Thyroid gland (tissue), 4 donors: ENCODE data around the gene METRNL. TPM values are rescaled to one million over a fixed set of nuclear protein-coding genes. Genes with fewer than 3 reads are reported as not detected.

Experiments used
- DNase-seq, 2 donors: peaks; one replicate each; pipeline ENCODE4 v3.0.0-alpha.2; 2019
- H3K27ac ChIP-seq, 3 donors: fragments of 200-600 bp; sonication (generic); 1 replicate in 2 of 3; 2 replicates in 1 of 3; pipeline ENCODE4 v1.5.1; 2016 to 2019; ENCODE audit warnings: mild to moderate bottlenecking in 1 of 3, moderate library complexity in 1 of 3
- H3K27me3 ChIP-seq: fragments of 200-600 bp; sonication (generic); one replicate; pipeline ENCODE4 v1.5.1; 2019
- H3K36me3 ChIP-seq, 2 donors: fragments of 200-600 bp; sonication (generic); one replicate each; pipeline ENCODE4 v1.5.1; 2016 to 2019
- H3K4me1 ChIP-seq, 2 donors: fragments of 200-600 bp; sonication (generic); one replicate each; pipeline ENCODE4 v1.5.1; 2017 to 2019
- H3K4me3 ChIP-seq, 3 donors: fragments of 200-600 bp; sonication (generic); replicated peaks in 1 of 3; 1 replicate in 2 of 3; 2 replicates in 1 of 3; pipeline ENCODE4 v1.5.1; 2016; ENCODE audit warnings: mild to moderate bottlenecking in 1 of 3
- H3K9me3 ChIP-seq: fragments of 200-600 bp; sonication (generic); one replicate; pipeline ENCODE4 v1.5.1; 2017
- POLR2A ChIP-seq, 2 donors: fragments of 450-650 bp; IDR thresholded peaks; one replicate each; pipeline ENCODE4 v1.6.1; 2017; ENCODE audit warnings: antibody characterized with exemption in 2 of 2, mild to moderate bottlenecking in 2 of 2, moderate library complexity in 1 of 2
- WGBS, 2 donors: methylation state at CpG; one replicate each; pipeline ENCODE4 v1.1.5; 2017; 5-methylcytosine and 5-hydroxymethylcytosine counted together
- intact Hi-C: fragments of 100-400 bp; cut with DNase I; formaldehyde crosslinking; loops from one replicate; pipeline ENCODE4 v1.15.1; 2023
- total RNA-seq, 4 donors: library from RNA; depleted of rRNA; stranded (reverse); fragments of >200 nt; gene quantifications; one replicate each; pipeline ENCODE4 v1.2.3, GENCODE V29; 2016
- TF ChIP-seq, protein P1 (sequence below), 6 experiments: fragments of 200-600 bp in 3 of 6; fragments of 450-650 bp in 3 of 6; sonication (generic) in 3 of 6; IDR thresholded peaks; one replicate each; pipeline ENCODE4 v1.5.1; 2016 to 2019; ENCODE audit warnings: antibody characterized with exemption in 6 of 6, mild to moderate bottlenecking in 2 of 6, inconsistent platforms in 1 of 6, moderate library complexity in 1 of 6

Gene METRNL
- total RNA-seq, 4 donors from 2014 or later: 57.5 to 89.7 (median 73.3) TPM

DNA sequence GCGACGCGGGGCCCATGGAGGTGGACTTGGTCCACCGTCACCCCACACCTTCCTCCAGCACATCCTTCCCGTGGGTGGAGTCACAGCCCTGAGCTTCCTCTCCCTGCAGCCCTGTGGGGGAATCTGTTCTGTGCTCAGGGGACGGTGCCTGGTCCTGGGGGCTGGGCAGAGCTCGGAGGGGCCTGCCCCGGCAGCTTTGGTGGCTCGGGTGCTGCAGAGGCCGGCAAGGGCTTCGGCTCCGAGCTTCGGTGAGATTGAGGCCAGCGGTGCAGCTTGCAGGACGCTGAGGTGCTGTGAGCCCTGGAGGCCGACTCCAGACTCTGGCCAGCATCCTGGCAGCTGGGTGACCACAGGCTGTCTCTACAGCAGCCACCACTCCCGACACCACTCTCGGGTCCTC, 36.4 kb downstream of the METRNL start:
- no peak for DNase-seq
- no peaks in the 10 kb centered on the region for H3K9me3 ChIP-seq
- no peak overlapping the region for H3K4me3 ChIP-seq
- 71 to 85% methylated on average over 10 of the region's 18 CpGs for WGBS, 2 donors
- no peak overlapping the region for H3K27ac ChIP-seq
- no peaks in the 10 kb centered on the region for H3K36me3 ChIP-seq
- intact Hi-C loops: no loop called here
- no peak for TF ChIP-seq POLR2A (IDR thresholded peaks at IDR 0.05)
- TF ChIP-seq, protein P1, sequence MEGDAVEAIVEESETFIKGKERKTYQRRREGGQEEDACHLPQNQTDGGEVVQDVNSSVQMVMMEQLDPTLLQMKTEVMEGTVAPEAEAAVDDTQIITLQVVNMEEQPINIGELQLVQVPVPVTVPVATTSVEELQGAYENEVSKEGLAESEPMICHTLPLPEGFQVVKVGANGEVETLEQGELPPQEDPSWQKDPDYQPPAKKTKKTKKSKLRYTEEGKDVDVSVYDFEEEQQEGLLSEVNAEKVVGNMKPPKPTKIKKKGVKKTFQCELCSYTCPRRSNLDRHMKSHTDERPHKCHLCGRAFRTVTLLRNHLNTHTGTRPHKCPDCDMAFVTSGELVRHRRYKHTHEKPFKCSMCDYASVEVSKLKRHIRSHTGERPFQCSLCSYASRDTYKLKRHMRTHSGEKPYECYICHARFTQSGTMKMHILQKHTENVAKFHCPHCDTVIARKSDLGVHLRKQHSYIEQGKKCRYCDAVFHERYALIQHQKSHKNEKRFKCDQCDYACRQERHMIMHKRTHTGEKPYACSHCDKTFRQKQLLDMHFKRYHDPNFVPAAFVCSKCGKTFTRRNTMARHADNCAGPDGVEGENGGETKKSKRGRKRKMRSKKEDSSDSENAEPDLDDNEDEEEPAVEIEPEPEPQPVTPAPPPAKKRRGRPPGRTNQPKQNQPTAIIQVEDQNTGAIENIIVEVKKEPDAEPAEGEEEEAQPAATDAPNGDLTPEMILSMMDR (IDR thresholded peaks at IDR 0.05): no peak
- peaks cover 9 to 15% of the 10 kb centered on the region in 2 donors for H3K4me1 ChIP-seq
- no peaks in the 10 kb centered on the region for H3K27me3 ChIP-seq

DNA sequence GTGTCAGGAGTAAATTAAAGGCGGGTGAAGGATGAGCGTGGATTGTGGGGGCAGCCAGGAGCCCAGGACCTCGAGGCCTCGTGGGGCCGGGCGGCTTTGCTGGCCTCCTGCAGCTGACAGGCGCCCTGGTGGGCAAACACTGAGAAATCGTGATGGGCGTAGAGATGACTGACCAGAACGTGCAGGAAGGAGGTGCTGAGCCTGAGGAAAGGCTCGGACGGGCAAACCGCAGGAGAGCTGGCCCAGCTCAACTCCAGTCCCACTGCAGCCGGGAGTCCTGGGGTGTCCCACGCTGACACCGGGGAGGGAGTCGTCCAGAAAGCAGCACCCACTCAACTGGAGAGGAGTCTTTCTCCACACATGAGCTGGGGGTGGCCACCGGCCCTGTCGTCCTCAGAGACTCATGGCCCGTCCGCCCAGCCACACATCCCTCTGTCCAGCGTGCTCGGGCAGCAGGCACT, 36.9 kb downstream of the METRNL start:
- no peaks in the 10 kb centered on the region for H3K9me3 ChIP-seq
- intact Hi-C loops: no loop called here
- WGBS, 2 donors: 87 to 92% methylated on average over 15 to 23 of the region's 23 CpGs
- no peaks in the 10 kb centered on the region for H3K27me3 ChIP-seq
- no peaks in the 10 kb centered on the region for H3K36me3 ChIP-seq
- peaks cover 9 to 10% of the 10 kb centered on the region in 2 donors for H3K4me1 ChIP-seq
- no peak overlapping the region for H3K4me3 ChIP-seq
- DNase-seq: no peak
- H3K27ac ChIP-seq: no peak overlapping the region
- TF ChIP-seq, protein P1 (IDR thresholded peaks at IDR 0.05): no peak
- TF ChIP-seq POLR2A (IDR thresholded peaks at IDR 0.05): no peak

DNA sequence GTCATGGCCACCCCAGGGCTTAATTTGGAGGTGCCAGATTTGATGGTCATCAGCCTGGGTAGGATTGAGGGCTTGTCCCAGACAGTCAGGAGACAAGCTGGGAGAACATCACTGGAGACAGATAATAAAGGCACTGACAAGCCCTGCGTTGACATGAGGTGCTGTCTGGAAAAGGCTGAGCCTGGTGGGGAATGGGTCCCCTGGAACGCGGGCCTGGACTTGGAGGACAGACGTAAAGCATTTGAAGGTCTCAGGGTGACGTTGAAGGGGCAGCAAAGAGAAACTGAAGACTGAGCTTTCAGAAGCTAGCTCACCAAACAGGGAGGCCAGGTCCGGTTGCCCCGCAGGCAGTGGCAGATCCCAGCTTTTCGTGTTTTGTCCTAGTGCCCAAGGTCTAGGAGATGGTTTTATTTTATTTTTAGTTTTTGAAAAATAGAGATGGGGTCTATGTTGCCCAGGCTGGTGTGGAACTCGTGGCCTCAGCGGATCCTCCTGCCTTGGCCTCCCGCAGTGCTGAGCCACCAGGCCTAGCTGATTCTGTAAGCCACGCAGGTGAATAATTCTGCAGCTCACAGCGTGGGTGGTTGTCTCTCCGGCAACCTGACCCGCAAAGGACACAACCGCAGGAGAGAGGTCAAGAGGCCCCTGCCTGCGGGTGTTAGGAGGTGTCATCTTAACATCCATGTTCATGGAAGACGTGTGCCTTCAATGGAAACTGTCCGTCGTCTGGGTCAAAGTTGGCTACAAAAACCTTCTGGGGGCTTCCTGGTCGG, 37.6 kb downstream of the METRNL start:
- no peaks in the 10 kb centered on the region for H3K36me3 ChIP-seq
- DNase-seq: no peak
- H3K4me1 ChIP-seq: peaks cover 9% of the 10 kb centered on the region in 2 donors
- no peak overlapping the region for H3K27ac ChIP-seq
- no peaks in the 10 kb centered on the region for H3K27me3 ChIP-seq
- H3K9me3 ChIP-seq: no peaks in the 10 kb centered on the region
- intact Hi-C loops: no loop called here
- 92 to 94% methylated on average over 21 of the region's 21 CpGs for WGBS, 2 donors
- no peak overlapping the region for H3K4me3 ChIP-seq
- TF ChIP-seq POLR2A (IDR thresholded peaks at IDR 0.05): no peak
- TF ChIP-seq, protein P1 (IDR thresholded peaks at IDR 0.05): no peak

DNA sequence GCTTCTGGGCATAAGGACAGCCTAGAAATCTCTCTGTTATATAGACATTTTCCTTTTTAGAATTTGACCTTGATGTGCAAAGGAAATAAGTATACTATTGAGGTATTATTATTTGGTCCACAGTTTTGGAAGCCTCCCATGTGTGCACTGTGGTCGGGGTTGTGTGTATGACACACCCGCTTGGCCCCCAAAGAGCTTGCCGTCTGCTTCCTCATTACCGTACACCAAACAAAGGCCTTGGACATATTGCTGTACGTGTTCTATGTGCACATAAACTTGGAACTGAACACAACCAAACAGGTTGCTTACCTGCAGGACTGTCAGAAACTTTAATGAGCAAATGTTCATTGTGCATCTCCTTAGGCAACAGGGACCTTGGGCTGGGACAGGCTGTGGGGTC, 38.2 kb downstream of the METRNL start:
- no peak for DNase-seq
- H3K9me3 ChIP-seq: no peaks in the 10 kb centered on the region
- no peaks in the 10 kb centered on the region for H3K27me3 ChIP-seq
- peaks cover 9% of the 10 kb centered on the region in 2 donors for H3K4me1 ChIP-seq
- intact Hi-C loops: no loop called here
- no peak for TF ChIP-seq POLR2A (IDR thresholded peaks at IDR 0.05)
- TF ChIP-seq, protein P1 (IDR thresholded peaks at IDR 0.05): no peak
- WGBS, 2 donors: 91% methylated on average over 5 of the region's 5 CpGs
- H3K36me3 ChIP-seq: no peaks in the 10 kb centered on the region
- no peak overlapping the region for H3K4me3 ChIP-seq
- H3K27ac ChIP-seq: peak overlapping the region in 1 of 3 donors; percentile 28

DNA sequence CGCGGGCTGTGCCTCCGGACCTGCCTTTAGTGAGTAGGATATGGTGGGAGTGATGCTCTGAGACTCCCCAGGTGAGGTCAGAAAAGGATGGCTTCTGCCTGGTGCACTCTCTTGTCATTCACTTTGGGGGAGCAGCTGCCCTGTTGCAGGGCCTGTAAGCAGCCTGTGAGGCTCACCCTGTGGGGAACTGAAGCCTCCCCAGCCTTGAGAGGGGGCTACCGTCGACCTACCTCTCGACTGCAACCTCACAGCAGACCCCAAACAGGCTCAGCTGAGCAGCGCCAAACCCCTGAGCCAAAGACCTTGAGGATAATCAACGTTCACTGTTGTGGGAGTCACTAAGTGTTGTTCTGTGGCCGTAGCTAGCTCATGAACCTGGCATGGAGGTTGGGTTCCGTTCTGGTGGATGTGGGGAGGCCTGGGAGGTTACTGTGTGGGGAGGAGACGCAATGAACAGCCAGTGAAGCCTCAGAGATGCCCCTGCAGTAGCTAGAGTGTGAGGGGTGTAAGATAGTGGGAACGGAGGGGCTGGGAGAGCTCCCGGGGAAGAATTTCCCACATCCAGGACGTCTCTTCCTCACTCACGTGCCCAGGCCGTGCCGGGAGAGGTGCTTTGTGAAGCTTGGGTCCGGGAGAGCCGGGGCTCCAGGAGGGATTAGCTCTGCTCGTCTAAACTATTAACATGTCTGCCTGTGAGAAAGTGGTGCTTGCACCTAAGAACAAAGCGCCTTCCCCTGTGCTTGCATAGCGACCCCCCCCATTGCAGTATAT, 38.8 kb downstream of the METRNL start:
- intact Hi-C loops: no loop called here
- no peak for DNase-seq
- peaks cover 9% of the 10 kb centered on the region in 2 donors for H3K4me1 ChIP-seq
- TF ChIP-seq, protein P1 (IDR thresholded peaks at IDR 0.05): no peak
- TF ChIP-seq POLR2A (IDR thresholded peaks at IDR 0.05): no peak
- no peaks in the 10 kb centered on the region for H3K36me3 ChIP-seq
- peak overlapping the region in 1 of 3 donors; percentile 28 for H3K27ac ChIP-seq
- 83 to 85% methylated on average over 17 to 21 of the region's 22 CpGs for WGBS, 2 donors
- no peaks in the 10 kb centered on the region for H3K27me3 ChIP-seq
- no peak overlapping the region for H3K4me3 ChIP-seq
- H3K9me3 ChIP-seq: no peaks in the 10 kb centered on the region
